Mesenchymal stem cell (in vitro differentiated cells and primary cell): ENCODE measurements around the gene RPS15A.

ENCODE experiments used
- DNase-seq: peaks from one replicate; pipeline ENCODE4 v3.0.0-alpha.2; 2013
- H2AFZ ChIP-seq: one replicate; pipeline ENCODE4 v1.6.1; 2013; ENCODE audit warnings: low read depth, mild to moderate bottlenecking, control low read depth, inconsistent platforms, low read length, moderate library complexity
- H2AK5ac ChIP-seq: 2 replicates; pipeline ENCODE4 v1.6.1; 2013; ENCODE audit warnings: low read length, moderate library complexity, mild to moderate bottlenecking, inconsistent platforms; ENCODE audit not compliant: severe bottlenecking
- H2BK120ac ChIP-seq: one replicate; pipeline ENCODE4 v1.6.1; 2013; ENCODE audit warnings: low read depth, mild to moderate bottlenecking, inconsistent platforms, low read length, moderate library complexity
- H2BK12ac ChIP-seq, 2 experiments: one replicate each; pipeline ENCODE4 v1.6.1; 2013; ENCODE audit warnings: inconsistent platforms in 2 of 2, low read length in 2 of 2, mild to moderate bottlenecking in 2 of 2, moderate library complexity in 2 of 2, control low read depth in 1 of 2
- H2BK15ac ChIP-seq: one replicate; pipeline ENCODE4 v1.6.1; 2013; ENCODE audit warnings: mild to moderate bottlenecking, low read depth, inconsistent platforms; ENCODE audit not compliant: poor library complexity, severe bottlenecking
- H2BK5ac ChIP-seq: 2 replicates; pipeline ENCODE4 v1.6.1; 2013; ENCODE audit warnings: low read depth, mild to moderate bottlenecking, low read length, control low read depth, inconsistent platforms; ENCODE audit not compliant: poor library complexity, severe bottlenecking
- H3K14ac ChIP-seq, 2 experiments: one replicate each; pipeline ENCODE4 v1.6.1; 2013; ENCODE audit warnings: inconsistent platforms in 2 of 2, low read length in 2 of 2, control low read depth in 1 of 2, mild to moderate bottlenecking in 1 of 2, moderate library complexity in 1 of 2
- H3K18ac ChIP-seq, 2 experiments: one replicate each; pipeline ENCODE4 v1.6.1; 2013; ENCODE audit warnings: inconsistent platforms in 2 of 2, low read length in 2 of 2, control low read depth in 1 of 2, low read depth in 1 of 2, mild to moderate bottlenecking in 1 of 2
- H3K23ac ChIP-seq, 2 experiments: one replicate each; pipeline ENCODE4 v1.6.1; 2013; ENCODE audit warnings: inconsistent platforms in 2 of 2, low read length in 2 of 2, mild to moderate bottlenecking in 2 of 2, moderate library complexity in 2 of 2, control low read depth in 1 of 2
- H3K27ac ChIP-seq: 2 replicates; pipeline ENCODE4 v1.5.1; 2013; ENCODE audit warnings: mild to moderate bottlenecking, moderate library complexity, low read length, control low read depth, inconsistent platforms; ENCODE audit not compliant: poor library complexity, severe bottlenecking
- H3K27me3 ChIP-seq, 2 experiments: 2 replicates each; pipeline versions ENCODE4 v1.6.1 to v1.7.0; 2013; ENCODE audit warnings: low read length in 2 of 2, mild to moderate bottlenecking in 2 of 2, moderate library complexity in 2 of 2, control low read depth in 1 of 2, inconsistent platforms in 1 of 2; ENCODE audit not compliant: control insufficient read depth in 1 of 2, insufficient read depth in 1 of 2
- H3K36me3 ChIP-seq, 2 experiments: 2 replicates each; pipeline versions ENCODE4 v1.6.1 to v1.7.0; 2013; ENCODE audit warnings: low read length in 2 of 2, control low read depth in 1 of 2, inconsistent platforms in 1 of 2, low read depth in 1 of 2, mild to moderate bottlenecking in 1 of 2; ENCODE audit not compliant: insufficient read depth in 2 of 2, control insufficient read depth in 1 of 2
- H3K4ac ChIP-seq, 2 experiments: one replicate each; pipeline ENCODE4 v1.6.1; 2013; ENCODE audit warnings: inconsistent platforms in 2 of 2, low read length in 2 of 2, mild to moderate bottlenecking in 2 of 2, moderate library complexity in 2 of 2, control low read depth in 1 of 2, low read depth in 1 of 2
- H3K4me1 ChIP-seq: 2 replicates; pipeline ENCODE4 v1.6.1; 2013; ENCODE audit warnings: low read depth, low read length, control low read depth; ENCODE audit not compliant: control insufficient read depth, insufficient read depth
- H3K4me2 ChIP-seq: 2 replicates; pipeline ENCODE4 v1.6.1; 2013; ENCODE audit warnings: low read length, mild to moderate bottlenecking, inconsistent platforms; ENCODE audit not compliant: poor library complexity, severe bottlenecking
- H3K4me3 ChIP-seq, 2 experiments: 2 replicates each; pipeline versions ENCODE4 v1.5.1 to v1.7.0; 2013; ENCODE audit warnings: low read length in 2 of 2, mild to moderate bottlenecking in 2 of 2, control low read depth in 1 of 2, low read depth in 1 of 2; ENCODE audit not compliant: insufficient read depth in 1 of 2
- H3K79me1 ChIP-seq: replicated peaks from 2 replicates; pipeline ENCODE4 v1.6.1; 2013; ENCODE audit warnings: mild to moderate bottlenecking, control low read depth, low read length, inconsistent platforms; ENCODE audit not compliant: poor library complexity, severe bottlenecking
- H3K9ac ChIP-seq: 2 replicates; pipeline ENCODE4 v1.7.0; 2013; ENCODE audit warnings: mild to moderate bottlenecking, low read length, moderate library complexity
- H3K9me3 ChIP-seq: 2 replicates; pipeline ENCODE4 v1.7.0; 2013; ENCODE audit warnings: mild to moderate bottlenecking, low read length; ENCODE audit not compliant: control insufficient read depth
- H4K8ac ChIP-seq: one replicate; pipeline ENCODE4 v1.6.1; 2013; ENCODE audit warnings: inconsistent platforms, mild to moderate bottlenecking, low read length, moderate library complexity
- H4K91ac ChIP-seq: one replicate; pipeline ENCODE4 v1.6.1; 2013; ENCODE audit warnings: mild to moderate bottlenecking, low read length, inconsistent platforms
- WGBS: methylation state at CpG from one replicate; pipeline ENCODE4 v1.1.7; 2013; ENCODE audit warnings: mixed read lengths; 5-methylcytosine and 5-hydroxymethylcytosine counted together

RPS15A gene

DNA sequence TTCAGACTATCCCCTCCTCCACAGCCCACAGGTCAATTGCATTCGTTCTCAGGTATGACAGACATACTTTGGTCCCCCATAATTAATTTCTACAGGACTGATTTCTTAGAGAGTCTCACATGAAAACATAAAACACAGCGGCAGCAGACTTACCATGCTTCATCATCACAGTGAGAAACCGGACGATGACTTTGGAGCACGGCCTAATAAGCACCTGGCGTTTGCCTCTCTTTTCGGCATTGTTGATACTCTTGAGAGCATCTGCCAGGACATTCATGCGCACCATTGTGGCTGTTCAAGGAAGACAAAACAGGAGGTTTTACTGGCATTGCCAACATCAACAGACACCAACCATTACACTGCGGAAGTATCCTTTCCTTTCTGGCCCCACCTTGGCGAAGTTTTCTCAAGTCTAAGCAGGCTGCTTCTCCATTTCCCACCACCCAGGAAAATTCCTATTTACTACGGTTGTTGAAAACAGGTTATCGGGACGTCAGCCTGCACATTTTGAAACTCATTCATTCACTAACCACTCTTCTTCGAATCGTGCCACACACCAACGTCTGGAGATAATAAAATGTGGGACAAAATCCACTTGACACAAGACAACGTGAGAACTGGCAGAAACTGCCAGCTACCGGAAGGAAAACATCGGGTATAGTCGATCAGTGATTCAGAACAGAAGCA lies 1.2 kb downstream of the RPS15A start:
- Histone ChIP-seq H2BK120ac (no peak overlapping the region), H3K4ac (peak overlapping the region in 1 of 2 experiments; percentile 32), H3K4me1 (peaks cover 12% of the 10 kb centered on the region), H2BK15ac (no peak overlapping the region), H3K27ac (no peak overlapping the region), H2AFZ (no peak overlapping the region), H3K14ac (no peak overlapping the region), H2BK5ac (no peak overlapping the region), H3K4me3 (peak overlapping the region; percentile 42 to 80), H3K79me1 (peaks cover 2% of the 10 kb centered on the region), H3K9ac (peak overlapping the region; percentile 93), H2AK5ac (no peak overlapping the region), H3K36me3 (peaks cover 39 to 77% of the 10 kb centered on the region in 2 experiments), H3K4me2 (peak overlapping the region; percentile 71), H4K8ac (no peak overlapping the region), H3K27me3 (no peaks in the 10 kb centered on the region), H2BK12ac (no peak overlapping the region), H3K9me3 (no peaks in the 10 kb centered on the region), H4K91ac (no peak overlapping the region), H3K18ac (no peak overlapping the region), H3K23ac (no peak overlapping the region)
- no peak for DNase-seq
- 21% methylated on average over 20 of the region's 20 CpGs for WGBS

- no peak overlapping the region for H3K14ac ChIP-seq
- 77% methylated on average over 8 of the region's 8 CpGs for WGBS
- DNase-seq = no peak
Measured at GRCh38 chr16:18784917-18785623, 5.1 kb downstream of the RPS15A start.

DNA sequence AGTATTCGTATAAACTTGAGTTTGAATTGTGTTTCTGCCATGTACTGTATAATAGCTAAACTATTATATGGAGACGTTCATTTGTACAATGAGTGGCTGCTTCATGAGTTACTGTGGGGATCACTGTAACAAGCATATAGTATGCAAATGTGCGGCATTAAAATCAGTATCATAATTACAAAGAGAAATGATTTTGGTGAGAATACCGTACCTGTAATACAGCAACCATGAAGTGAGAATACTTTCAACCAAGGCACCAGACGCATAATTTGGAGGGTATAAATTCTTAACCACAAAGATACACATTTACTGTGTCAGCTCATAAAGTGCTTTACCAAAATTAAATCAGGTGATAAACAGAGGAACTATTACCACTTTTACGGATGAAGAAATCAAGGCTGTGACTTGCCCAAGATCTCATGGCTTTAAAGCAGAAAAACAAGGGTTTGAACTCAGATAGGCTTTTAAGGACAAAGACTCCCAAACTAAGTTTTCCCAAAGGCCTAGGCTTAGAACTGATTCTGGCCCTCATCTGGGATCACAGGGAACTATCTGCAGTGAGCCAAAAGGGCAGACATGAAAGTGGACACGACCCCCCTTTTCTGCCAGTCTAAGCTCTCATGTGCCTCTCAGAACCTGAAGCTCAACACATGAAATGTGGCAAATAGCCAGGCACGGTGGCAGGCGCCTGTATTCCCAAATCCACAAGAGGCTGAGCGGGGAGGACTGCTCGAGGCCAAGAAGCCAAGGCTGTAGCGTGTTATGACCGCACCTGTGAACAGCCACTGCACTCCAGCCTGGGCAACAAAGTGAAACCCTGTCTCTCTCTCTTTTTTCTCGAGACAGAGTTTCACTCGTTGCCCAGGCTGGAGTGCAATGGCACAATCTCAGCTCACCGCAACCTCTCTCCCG lies 6.4 kb downstream of the RPS15A start:
- Histone ChIP-seq H3K4me3 (no peak overlapping the region), H3K27ac (no peak overlapping the region), H2BK12ac (no peak overlapping the region), H3K79me1 (no peaks in the 10 kb centered on the region), H2BK15ac (no peak overlapping the region), H3K4ac (no peak overlapping the region), H4K91ac (no peak overlapping the region), H2AK5ac (no peak overlapping the region), H3K4me1 (peaks cover 12% of the 10 kb centered on the region), H3K14ac (no peak overlapping the region), H2BK5ac (no peak overlapping the region), H3K23ac (no peak overlapping the region), H2AFZ (no peak overlapping the region), H4K8ac (no peak overlapping the region), H3K9me3 (no peaks in the 10 kb centered on the region), H3K36me3 (peaks cover 47 to 71% of the 10 kb centered on the region in 2 experiments), H3K27me3 (no peaks in the 10 kb centered on the region), H3K18ac (no peak overlapping the region), H3K4me2 (no peak overlapping the region), H3K9ac (no peak overlapping the region), H2BK120ac (no peak overlapping the region)
- no peak for DNase-seq
- 93% methylated on average over 17 of the region's 17 CpGs for WGBS

More at GRCh38 chr16:18784917-18785623, 5.1 kb downstream of the RPS15A start:
- H3K23ac ChIP-seq = no peak overlapping the region
- peaks cover 12% of the 10 kb centered on the region for H3K4me1 ChIP-seq
- no peak overlapping the region for H2BK5ac ChIP-seq
- H3K27me3 ChIP-seq = no peaks in the 10 kb centered on the region
- H3K4me2 ChIP-seq = peak overlapping the region; percentile 10
- peak overlapping the region in 1 of 2 experiments; percentile 54 for H3K4me3 ChIP-seq
- no peak overlapping the region for H2AFZ ChIP-seq
- no peak overlapping the region for H4K91ac ChIP-seq
- no peaks in the 10 kb centered on the region for H3K79me1 ChIP-seq
- H2AK5ac ChIP-seq = no peak overlapping the region
- H3K9ac ChIP-seq = peak overlapping the region; percentile 38
- H3K36me3 ChIP-seq = peaks cover 42 to 70% of the 10 kb centered on the region in 2 experiments
- no peak overlapping the region for H3K27ac ChIP-seq
- no peak overlapping the region for H4K8ac ChIP-seq
- H3K4ac ChIP-seq = no peak overlapping the region
- no peaks in the 10 kb centered on the region for H3K9me3 ChIP-seq
- no peak overlapping the region for H2BK15ac ChIP-seq
- H2BK120ac ChIP-seq = no peak overlapping the region
- H2BK12ac ChIP-seq = no peak overlapping the region
- no peak overlapping the region for H3K18ac ChIP-seq
